Esophagus squamous epithelium (tissue), 5 donors: ENCODE measurements around the gene ATP1A4. TPM values are rescaled to one million over a fixed set of nuclear protein-coding genes. Genes with fewer than 3 reads are reported as not detected.
"Not testable (repeated sequence)": the region's sequence is repeated elsewhere in the genome, so short reads cannot be mapped to it uniquely, and the experiment has no call there.

Experiments used
- DNase-seq: peaks from one replicate; lab custom pipeline; 2025; lab: John Stamatoyannopoulos, UW
- H3K27ac ChIP-seq, 4 donors: fragments of 200-600 bp; sonication (generic); one replicate each; pipeline ENCODE4 v1.5.1; 2016 to 2019; ENCODE audit warnings: mild to moderate bottlenecking in 1 of 4
- H3K27me3 ChIP-seq, 4 donors: fragments of 200-600 bp; sonication (generic); 1 replicate in 3 of 4; 2 replicates in 1 of 4; pipeline versions ENCODE4 v1.5.1 to v1.6.0; 2017 to 2021; ENCODE audit warnings: antibody characterized with exemption in 1 of 4
- H3K36me3 ChIP-seq, 3 donors: fragments of 200-600 bp; sonication (generic); one replicate each; pipeline ENCODE4 v1.5.1; 2016 to 2019
- H3K4me1 ChIP-seq, 3 donors: fragments of 200-600 bp; sonication (generic); one replicate each; pipeline ENCODE4 v1.5.1; 2017 to 2019
- H3K4me3 ChIP-seq, 4 donors: fragments of 200-600 bp; sonication (generic); 1 replicate in 3 of 4; 2 replicates in 1 of 4; pipeline ENCODE4 v1.5.1; 2016 to 2019; ENCODE audit warnings: mild to moderate bottlenecking in 2 of 4, moderate library complexity in 1 of 4
- H3K9me3 ChIP-seq, 3 donors: fragments of 200-600 bp; sonication (generic); one replicate each; pipeline ENCODE4 v1.5.1; 2016 to 2019
- CTCF ChIP-seq, 6 experiments: fragments of 450-650 bp in 4 of 6; fragments of 200-600 bp in 2 of 6; sonication (generic) in 2 of 6; IDR thresholded peaks; one replicate each; pipeline ENCODE4 v1.5.1; 2016 to 2019; ENCODE audit warnings: antibody characterized with exemption in 6 of 6, mild to moderate bottlenecking in 4 of 6, moderate library complexity in 4 of 6
- POLR2A ChIP-seq, 4 donors: fragments of 450-650 bp; IDR thresholded peaks; one replicate each; pipeline ENCODE4 v1.6.1; 2017; ENCODE audit warnings: antibody characterized with exemption in 4 of 4, mild to moderate bottlenecking in 4 of 4, moderate library complexity in 3 of 4
- WGBS, 2 donors: methylation state at CpG; one replicate each; pipeline ENCODE4 v1.1.5; 2018; 5-methylcytosine and 5-hydroxymethylcytosine counted together
- intact Hi-C: fragments of 100-400 bp; cut with DNase I; formaldehyde crosslinking; loops from one replicate; pipeline ENCODE4 v1.15.0; 2022
- total RNA-seq, 4 donors: library from RNA; depleted of rRNA; stranded (reverse); fragments of >200 nt; gene quantifications; one replicate each; pipeline ENCODE4 v1.1.0, GENCODE V29; 2016
- donor health status: DM: yes; HTN: yes; CAD: no.

Gene ATP1A4
- total RNA-seq, 4 donors from 2014 or later, result 0.19 to 1.8 TPM; not detected in 2

GRCh38 chr1:160105155-160105554 is 46.2 kb upstream of the ATP1A4 start:
- Histone ChIP-seq H3K27me3 (no peaks in the 10 kb centered on the region), H3K27ac (no peak overlapping the region), H3K4me3 (no peak overlapping the region), H3K36me3 (no peaks in the 10 kb centered on the region), H3K9me3 (no peaks in the 10 kb centered on the region), H3K4me1 (peaks cover 4 to 53% (median 9%) of the 10 kb centered on the region in 3 donors)
- WGBS, 2 donors, result 75 to 100% methylated on average over 2 to 3 of the region's 5 CpGs
- intact Hi-C loops, result no loop called here
- no peak for TF ChIP-seq POLR2A (IDR thresholded peaks at IDR 0.05)
- TF ChIP-seq CTCF (IDR thresholded peaks at IDR 0.05), result no peak
- DNase-seq, result no peak

- intact Hi-C loops, result no loop called here
- no peak for TF ChIP-seq POLR2A (IDR thresholded peaks at IDR 0.05)
- TF ChIP-seq CTCF (IDR thresholded peaks at IDR 0.05), result no peak
- 91 to 100% methylated on average over 1 of the region's 1 CpG for WGBS, 2 donors
- no peak overlapping the region for H3K27ac ChIP-seq
- H3K4me3 ChIP-seq, result no peak overlapping the region
- DNase-seq, result no peak
- H3K9me3 ChIP-seq, result no peaks in the 10 kb centered on the region
- peaks cover 0 to 35% (median 0%) of the 10 kb centered on the region in 3 donors for H3K4me1 ChIP-seq
- H3K36me3 ChIP-seq, result no peaks in the 10 kb centered on the region
- H3K27me3 ChIP-seq, result no peaks in the 10 kb centered on the region
Observed at GRCh38 chr1:160107512-160107911, 43.9 kb upstream of the ATP1A4 start.

- Histone ChIP-seq H3K4me1 (peaks cover 0 to 30% (median 0%) of the 10 kb centered on the region in 3 donors), H3K9me3 (no peaks in the 10 kb centered on the region), H3K4me3 (no peak overlapping the region), H3K27ac (no peak overlapping the region), H3K36me3 (no peaks in the 10 kb centered on the region), H3K27me3 (no peaks in the 10 kb centered on the region)
- WGBS, 2 donors, result 10 to 30% methylated on average over 4 to 6 of the region's 6 CpGs
- intact Hi-C loops, result no loop called here
- DNase-seq, result no peak
- no peak for TF ChIP-seq POLR2A (IDR thresholded peaks at IDR 0.05)
- peak in 5 of 6 experiments; percentile 19 to 42 (median 26) for TF ChIP-seq CTCF (IDR thresholded peaks at IDR 0.05)
Observed at GRCh38 chr1:160108888-160109662, 42.3 kb upstream of the ATP1A4 start.

GRCh38 chr1:160109686-160110085 is 41.7 kb upstream of the ATP1A4 start:
- no peaks in the 10 kb centered on the region for H3K27me3 ChIP-seq
- H3K4me1 ChIP-seq, result peaks cover 0 to 30% (median 0%) of the 10 kb centered on the region in 3 donors
- WGBS, 2 donors, result 33 to 44% methylated on average over 3 to 4 of the region's 4 CpGs
- no peak overlapping the region for H3K27ac ChIP-seq
- no peaks in the 10 kb centered on the region for H3K9me3 ChIP-seq
- TF ChIP-seq POLR2A (IDR thresholded peaks at IDR 0.05) (no peak), CTCF (IDR thresholded peaks at IDR 0.05) (no peak)
- no peak for DNase-seq
- no peak overlapping the region for H3K4me3 ChIP-seq
- H3K36me3 ChIP-seq, result no peaks in the 10 kb centered on the region
- intact Hi-C loops, result no loop called here

- peaks cover 0 to 36% (median 0%) of the 10 kb centered on the region in 3 donors for H3K4me1 ChIP-seq
- DNase-seq, intact Hi-C loops, H3K36me3 ChIP-seq, H3K9me3 ChIP-seq, H3K27me3 ChIP-seq, H3K4me3 ChIP-seq, H3K27ac ChIP-seq: not testable (repeated sequence)
- 80 to 93% methylated on average over 5 to 10 of the region's 10 CpGs for WGBS, 2 donors
Observed at GRCh38 chr1:160111462-160111861, 39.9 kb upstream of the ATP1A4 start.
